Measurements from ENCODE around the gene SUCLG2.

- no peak for TF ChIP-seq CTCF (IDR thresholded peaks at IDR 0.05; ENCODE audit: low read depth, low read length, poor library complexity, severe bottlenecking)
- no peak for TF ChIP-seq EZH2phosphoT487 (IDR thresholded peaks at IDR 0.05; ENCODE audit: borderline replicate concordance, low read length)
Observed at GRCh38 chr3:67486883-67487282, 167.5 kb downstream of the SUCLG2 start.

All from DOHH2 (cell line).